K562 (cell line): ENCODE results near the gene COG6. TPM values are rescaled to one million over a fixed set of nuclear protein-coding genes. Genes with fewer than 3 reads are reported as not detected.

Source experiments
- ATAC-seq: fragments of 200-7000 bp; cut with Tn5 transposase; 3 replicates; pipeline ENCODE4 v1.9.1; 2020; ENCODE audit warnings: moderate library complexity
- BruUV-seq: library from RNA; stranded (reverse); fragments of 400-500 nt; replicated peaks from 2 replicates; lab custom pipeline; 2021; lab: Mats Ljungman, UMichigan
- CTCF ChIA-PET: fragments of 300-600 bp; formaldehyde crosslinking; extraction: SDS; loops from one replicate; lab custom pipeline; 2021; ENCODE audit warnings: low intra/inter-chr PET ratio; lab: Yijun Ruan, JAX
- POLR2A ChIA-PET: fragments of 300-600, 350-650 bp; sonication (Branson Sonifier 250); formaldehyde crosslinking; extraction: SDS; loops from one replicate; lab custom pipeline; 2021; ENCODE audit warnings: antibody characterized with exemption, inconsistent platforms; lab: Yijun Ruan, JAX
- DNase-seq, 4 experiments: peaks; one replicate each; pipeline versions ENCODE4 v3.0.0 to v3.0.0-alpha.2; 2011 to 2018; ENCODE audit warnings: low spot score in 3 of 4, mixed read lengths in 3 of 4; ENCODE audit errors: extremely low read depth in 1 of 4
- FAIRE-seq: peaks from 2 replicates; lab custom pipeline; 2011; peaks lifted over from hg19 to GRCh38; lab: Jason Lieb, UNC
- H2AFZ ChIP-seq: 2 replicates; pipeline ENCODE4 v1.6.0; 2011; ENCODE audit warnings: low read depth, low read length, control low read depth, inconsistent platforms
- H3K27ac ChIP-seq: fragments of 200-600 bp; 3 replicates; pipeline ENCODE4 v1.8.0; 2011; ENCODE audit warnings: low read depth, mild to moderate bottlenecking, control low read depth, inconsistent platforms, low read length, moderate library complexity, mixed read lengths; ENCODE audit errors: extremely low read depth
- H3K27me3 ChIP-seq, 2 experiments: fragments of 300-600 bp in 1 of 2; 2 replicates in 1 of 2; 3 replicates in 1 of 2; pipeline versions ENCODE4 v1.6.0 to v1.8.0; 2011; ENCODE audit warnings: inconsistent platforms in 2 of 2, low read length in 2 of 2, mild to moderate bottlenecking in 1 of 2, mixed read lengths in 1 of 2, moderate library complexity in 1 of 2; ENCODE audit not compliant: control insufficient read depth in 2 of 2, insufficient read depth in 2 of 2
- H3K36me3 ChIP-seq: fragments of 300-600 bp; 3 replicates; pipeline ENCODE4 v1.8.0; 2011; ENCODE audit warnings: mild to moderate bottlenecking, low read length, inconsistent platforms; ENCODE audit not compliant: control insufficient read depth, insufficient read depth
- H3K4me1 ChIP-seq, 2 experiments: fragments of 200-600 bp in 1 of 2; replicated peaks in 1 of 2; 2 replicates in 1 of 2; 3 replicates in 1 of 2; pipeline versions ENCODE4 v1.5.1 to v1.8.0; 2011; ENCODE audit warnings: inconsistent platforms in 2 of 2, low read length in 2 of 2, mild to moderate bottlenecking in 1 of 2, mixed read lengths in 1 of 2, moderate library complexity in 1 of 2; ENCODE audit not compliant: control insufficient read depth in 2 of 2, insufficient read depth in 2 of 2
- H3K4me2 ChIP-seq: 2 replicates; pipeline ENCODE4 v1.6.1; 2011; ENCODE audit warnings: low read length, control low read depth, inconsistent platforms, mixed read lengths; ENCODE audit not compliant: insufficient read depth
- H3K4me3 ChIP-seq: fragments of 200-600 bp; sonication (generic), shearing (Covaris generic); 2 replicates; pipeline ENCODE4 v1.5.1; 2016; ENCODE audit warnings: control low read depth, inconsistent platforms
- H3K79me2 ChIP-seq: fragments of 200-600 bp; 3 replicates; pipeline ENCODE4 v1.8.0; 2011; ENCODE audit warnings: low read length, inconsistent platforms; ENCODE audit not compliant: control insufficient read depth, insufficient read depth
- H3K9ac ChIP-seq, 2 experiments: 2 replicates each; pipeline versions ENCODE4 v1.6.0 to v1.6.1; 2011; ENCODE audit warnings: low read depth in 2 of 2, low read length in 2 of 2, control low read depth in 1 of 2, inconsistent platforms in 1 of 2, mild to moderate bottlenecking in 1 of 2, mixed read lengths in 1 of 2; ENCODE audit not compliant: insufficient read depth in 1 of 2
- H3K9me1 ChIP-seq: one replicate; pipeline ENCODE4 v1.6.0; 2011; ENCODE audit warnings: inconsistent platforms, mild to moderate bottlenecking, low read length, moderate library complexity; ENCODE audit not compliant: control insufficient read depth, insufficient read depth
- H3K9me3 ChIP-seq: replicated peaks from 2 replicates; pipeline ENCODE4 v1.5.1; 2011; ENCODE audit warnings: low read depth, low read length, inconsistent platforms; ENCODE audit not compliant: control insufficient read depth, insufficient read depth
- H4K20me1 ChIP-seq: replicated peaks from 2 replicates; pipeline ENCODE4 v1.6.1; 2011; ENCODE audit warnings: low read length, inconsistent platforms, mixed read lengths; ENCODE audit not compliant: control insufficient read depth, insufficient read depth
- CBX1 ChIP-seq: sonication (generic); IDR thresholded peaks from 2 replicates; pipeline ENCODE4 v1.6.1; 2016; ENCODE audit warnings: antibody characterized with exemption, low read depth, mild to moderate bottlenecking
- CBX2 ChIP-seq: fragments of 200-600 bp; sonication (generic); IDR thresholded peaks from one replicate; pipeline ENCODE4 v1.6.1; 2012; ENCODE audit warnings: mild to moderate bottlenecking, low read length, inconsistent platforms; ENCODE audit not compliant: insufficient read depth, poor library complexity, severe bottlenecking
- DIDO1 ChIP-seq: fragments of 450-650 bp; IDR thresholded peaks from 2 replicates; pipeline ENCODE4 v1.6.1; 2016; ENCODE audit warnings: low read depth, missing biosample characterization, missing genetic modification characterization
- DMBX1 ChIP-seq: fragments of 250-450 bp; sonication (Bioruptor Pico); IDR thresholded peaks from 2 replicates; pipeline ENCODE4 v1.8.0; 2022; ENCODE audit warnings: inconsistent platforms, mild to moderate bottlenecking, moderate library complexity, borderline replicate concordance
- FOSL1 ChIP-seq: fragments of 200-800 bp; sonication (Bioruptor generic); conservative IDR thresholded peaks from 2 replicates; pipeline ENCODE4 v1.6.1; 2016; ENCODE audit warnings: missing genetic modification characterization, missing compliant biosample characterization
- HMBOX1 ChIP-seq: sonication (generic); IDR thresholded peaks from 2 replicates; pipeline ENCODE4 v1.6.1; 2016
- HNRNPUL1 ChIP-seq: fragments of 200-400 bp; formaldehyde crosslinking; IDR thresholded peaks from 2 replicates; pipeline ENCODE4 v1.6.1; 2017; ENCODE audit warnings: low read length
- HOMEZ ChIP-seq: fragments of 250-450 bp; sonication (Bioruptor Pico); IDR thresholded peaks from 2 replicates; pipeline ENCODE4 v1.4.0; 2020; ENCODE audit warnings: mild to moderate bottlenecking, moderate library complexity
- ID3 ChIP-seq, 2 experiments: fragments of 250-450 bp in 1 of 2; fragments of 450-650 bp in 1 of 2; sonication (Bioruptor Pico) in 1 of 2; IDR thresholded peaks; 2 replicates each; pipeline versions ENCODE4 v1.6.1 to v1.8.0; 2016 to 2021; ENCODE audit warnings: mild to moderate bottlenecking in 2 of 2, moderate library complexity in 2 of 2, missing compliant biosample characterization in 1 of 2, missing genetic modification characterization in 1 of 2
- KAT8 ChIP-seq: fragments of 450-650 bp; IDR thresholded peaks from 2 replicates; pipeline ENCODE4 v1.6.1; 2016; ENCODE audit warnings: low read depth, mild to moderate bottlenecking
- KLF6 ChIP-seq: fragments of 250-450 bp; sonication (Bioruptor Pico); IDR thresholded peaks from 2 replicates; pipeline ENCODE4 v1.4.0; 2020; ENCODE audit warnings: mild to moderate bottlenecking, moderate library complexity, borderline replicate concordance
- NUFIP1 ChIP-seq: fragments of 450-650 bp; IDR thresholded peaks from 2 replicates; pipeline ENCODE4 v1.6.1; 2018; ENCODE audit not compliant: partially characterized antibody
- SMAD3 ChIP-seq: fragments of 450-650 bp; formaldehyde crosslinking; conservative IDR thresholded peaks from 2 replicates; pipeline ENCODE4 v1.4.0; 2020; ENCODE audit warnings: mild to moderate bottlenecking
- TSC22D4 ChIP-seq: fragments of 450-650 bp; IDR thresholded peaks from 2 replicates; pipeline ENCODE4 v1.6.1; 2016; ENCODE audit warnings: missing genetic modification characterization, missing biosample characterization, control low read depth
- ZMIZ1 ChIP-seq, 2 experiments: fragments of 150-350 bp in 1 of 2; IDR thresholded peaks; 2 replicates each; pipeline ENCODE4 v1.6.1; 2012 to 2016; ENCODE audit warnings: low read depth in 2 of 2, low read length in 2 of 2, mild to moderate bottlenecking in 1 of 2, moderate library complexity in 1 of 2
- ZNF717 ChIP-seq: fragments of 250-450 bp; sonication (Bioruptor Pico); IDR thresholded peaks from 2 replicates; pipeline ENCODE4 v1.5.0; 2021
- WGBS: fragments of 100-300 bp; shearing (Covaris generic); methylation state at CpG from one replicate; pipeline ENCODE4 v1.1.6; 2016; ENCODE audit warnings: low coverage, mixed read lengths; ENCODE audit not compliant: insufficient coverage; ENCODE audit errors: missing lambda C conversion rate; 5-methylcytosine and 5-hydroxymethylcytosine counted together
- in situ Hi-C: fragments of 300-500 bp; cut with MboI; formaldehyde crosslinking; loops from 4 replicates; pipeline ENCODE4 v1.15.0; 2018; ENCODE audit warnings: inconsistent platforms, mixed read lengths
- intact Hi-C: fragments of 100-400 bp; cut with micrococcal nuclease; formaldehyde crosslinking; loops from 2 replicates; pipeline ENCODE4 v1.14.2; 2022
- polyA plus RNA-seq, 8 experiments: library from polyadenylated mRNA; depleted of rRNA in 4 of 8; stranded (reverse) in 5 of 8; unstranded in 3 of 8; fragments of >200 nt; fragmentation: Nextera tagmentation in 2 of 8; fragmentation: Illumina TruSeq in 1 of 8; extraction: Ambion mirVana in 2 of 8; extraction: Trizol in 1 of 8; gene quantifications; 2 replicates each; pipeline versions ENCODE4 v1.2.1 to v1.2.3, GENCODE V29; 2011 to 2014; ENCODE audit warnings: inconsistent platforms in 1 of 8, missing spikeins in 1 of 8
- total RNA-seq, 7 experiments: library from RNA; depleted of rRNA in 6 of 7; stranded (reverse); fragments of >200 nt in 6 of 7; fragmentation: Illumina TruSeq in 2 of 7; extraction: Trizol in 2 of 7; gene quantifications; 2 replicates each; pipeline versions ENCODE4 v1.2.1 to v1.2.3, GENCODE V29; 2011 to 2021; ENCODE audit warnings: low replicate concordance in 1 of 7

The COG6 gene
- total and polyA plus RNA-seq, 9 of the 15 experiments (the other 6 are each of a cell fraction or from before 2014, with no cell fraction given), result 2.6 to 20.9 (median 9.6) TPM

- no peak for ATAC-seq
- TF ChIP-seq DMBX1 (CRISPR knock-in tag), result no peak
- no peak for TF ChIP-seq TSC22D4 (tag)
- no peak for TF ChIP-seq SMAD3
- no peak for TF ChIP-seq DIDO1
- TF ChIP-seq ZNF717 (CRISPR knock-in tag), result no peak
- no peak for TF ChIP-seq CBX2
- TF ChIP-seq FOSL1 (tag), result peak; percentile 68
- no peak for TF ChIP-seq KLF6 (CRISPR knock-in tag)
- no peak for TF ChIP-seq CBX1
- no peak for TF ChIP-seq HOMEZ (CRISPR knock-in tag)
- TF ChIP-seq NUFIP1, result no peak
- no peak for TF ChIP-seq ZMIZ1 (IDR thresholded peaks at IDR 0.05; ENCODE audit: low read depth in 2 of 2, low read length in 2 of 2)
- no peak for TF ChIP-seq HNRNPUL1
- TF ChIP-seq ID3 (CRISPR knock-in tag; IDR thresholded peaks at IDR 0.05), result no peak
- TF ChIP-seq ID3 (tag; IDR thresholded peaks at IDR 0.05), result no peak
- 0 out of 2 replicates have a peak, but pooled peaks have one; percentile 18 for TF ChIP-seq HMBOX1
- no peak for TF ChIP-seq KAT8
Observed at GRCh38 chr13:39777527-39778061, 122.1 kb downstream of the COG6 start.

More at GRCh38 chr13:39777527-39778061, 122.1 kb downstream of the COG6 start:
- Histone ChIP-seq H3K4me1 (no peaks in the 10 kb centered on the region), H3K36me3 (no peaks in the 10 kb centered on the region), H2AFZ (no peak overlapping the region), H4K20me1 (no peaks in the 10 kb centered on the region), H3K79me2 (no peaks in the 10 kb centered on the region), H3K4me3 (no peak overlapping the region), H3K9me3 (no peaks in the 10 kb centered on the region), H3K27ac (no peak overlapping the region), H3K9ac (no peak overlapping the region), H3K27me3 (no peaks in the 10 kb centered on the region), H3K9me1 (no peaks in the 10 kb centered on the region), H3K4me2 (no peak overlapping the region)
- in situ Hi-C loops (no loop called here), intact Hi-C loops (no loop called here)
- BruUV-seq, result no TSS peak
- CTCF ChIA-PET, result no interaction called here
- no peak for FAIRE-seq
- POLR2A ChIA-PET, result no interaction called here
- 0% methylated on average over 2 of the region's 2 CpGs for WGBS
- peak in 1 of 4 experiments; percentile 1 for DNase-seq
